Activated CD4-positive, alpha-beta T cell treated with anti-CD3 and anti-CD28 coated beads, Interleukin-2, amount 50 U/mL, for 24 hours (primary cell): ENCODE data around the gene SMC2.

Experiments used
- DNase-seq, 2 donors: peaks; one replicate each; pipeline ENCODE4 v3.0.0-alpha.2; 2020; ENCODE audit warnings: low read depth in 1 of 2, low spot score in 1 of 2

SMC2 gene

DNA sequence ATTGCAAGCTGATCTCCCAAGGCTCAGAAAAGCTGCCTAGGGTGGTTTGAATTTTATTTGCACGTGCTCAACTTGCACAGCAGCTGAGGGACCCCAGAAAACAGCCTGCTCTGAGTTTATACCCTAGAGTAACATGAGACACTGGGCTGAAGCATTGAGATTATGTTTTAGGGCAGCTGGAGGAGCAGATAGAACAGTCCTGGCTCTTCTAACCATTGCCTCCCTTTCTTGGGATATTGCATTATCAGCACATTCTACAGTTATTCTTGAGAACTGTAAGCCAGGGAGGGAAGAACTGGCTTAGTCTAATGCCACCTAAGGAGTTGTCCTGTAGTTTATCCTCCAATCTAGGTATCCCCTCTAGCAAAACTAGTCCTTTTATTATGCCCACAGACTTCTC, 10.3 kb downstream of the SMC2 start:
- DNase-seq: no peak

DNA sequence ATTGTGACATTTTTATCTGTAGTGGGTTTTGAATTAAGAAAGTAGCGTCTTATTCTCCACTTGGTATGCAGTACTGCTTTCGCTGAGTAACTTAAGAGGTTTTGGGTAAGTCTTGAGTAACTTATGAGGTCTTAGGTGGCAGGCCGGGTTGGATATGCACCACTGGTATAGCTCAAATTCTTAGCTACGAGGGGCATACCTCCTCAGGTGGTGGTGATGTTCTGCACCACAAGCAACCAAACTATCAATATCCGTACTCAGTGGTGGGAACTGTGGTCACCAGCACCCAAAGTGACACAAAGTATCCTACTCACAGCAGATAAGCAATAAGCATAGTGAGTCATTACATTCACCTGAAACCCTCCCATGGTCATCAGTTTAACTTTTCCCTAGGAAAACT, 13.7 kb downstream of the SMC2 start:
- no peak for DNase-seq

DNA sequence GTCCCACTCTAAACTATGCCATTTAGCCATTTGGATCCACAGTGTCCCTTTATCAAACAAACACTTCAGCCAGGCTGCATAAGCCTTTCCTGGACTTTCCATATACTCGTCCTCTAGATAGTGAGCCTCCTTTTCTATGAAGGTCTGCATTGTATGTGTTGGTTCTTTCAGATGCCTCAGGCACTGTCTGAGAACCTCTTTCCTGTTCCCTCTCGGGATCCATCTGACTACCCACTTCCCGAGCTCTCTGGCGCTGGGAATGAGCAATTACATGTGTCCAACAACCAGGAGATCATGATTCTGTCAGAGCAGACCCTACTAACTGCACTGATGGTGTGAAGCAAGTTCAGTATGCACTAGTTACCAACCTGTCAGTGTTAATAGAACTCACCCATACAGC, 14.2 kb downstream of the SMC2 start:
- DNase-seq: no peak

DNA sequence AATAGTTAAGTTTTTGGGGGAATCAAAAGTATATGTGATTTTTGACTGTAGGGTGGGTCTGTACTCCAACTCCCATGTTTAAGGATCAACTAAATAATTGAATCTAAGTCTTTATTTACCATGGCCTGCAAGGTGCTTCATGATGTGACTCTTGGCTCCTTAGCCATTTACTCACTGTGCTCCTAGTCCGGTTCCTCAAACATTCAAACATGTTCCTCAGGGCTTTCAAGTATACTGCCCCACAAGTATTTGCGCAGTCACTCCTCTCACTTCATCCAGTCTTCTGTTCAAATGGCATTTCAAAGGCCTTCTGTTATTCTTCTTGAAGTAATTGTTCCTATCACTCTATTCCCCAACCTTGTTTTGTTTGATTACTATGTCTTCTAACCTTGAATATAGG, 16.4 kb downstream of the SMC2 start:
- no peak for DNase-seq

DNA sequence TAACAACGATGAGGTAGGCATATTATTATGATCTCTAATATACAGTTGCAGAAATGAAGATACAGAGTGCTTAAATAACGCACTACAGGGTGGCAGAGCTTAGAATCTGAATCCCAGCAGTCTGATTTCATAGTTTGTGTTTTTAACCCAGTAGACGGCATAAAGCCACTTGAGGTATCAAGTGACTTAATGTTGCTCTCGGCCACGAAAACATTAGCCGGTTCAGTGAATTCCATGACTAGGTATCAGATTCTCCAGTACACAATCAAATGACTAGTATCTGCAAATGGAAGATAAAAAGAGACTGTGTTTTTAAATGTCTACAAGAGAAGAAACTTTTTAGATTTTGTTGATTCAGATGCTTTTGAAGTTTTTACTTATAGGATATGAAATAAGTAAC, 24.8 kb downstream of the SMC2 start:
- no peak for DNase-seq

DNA sequence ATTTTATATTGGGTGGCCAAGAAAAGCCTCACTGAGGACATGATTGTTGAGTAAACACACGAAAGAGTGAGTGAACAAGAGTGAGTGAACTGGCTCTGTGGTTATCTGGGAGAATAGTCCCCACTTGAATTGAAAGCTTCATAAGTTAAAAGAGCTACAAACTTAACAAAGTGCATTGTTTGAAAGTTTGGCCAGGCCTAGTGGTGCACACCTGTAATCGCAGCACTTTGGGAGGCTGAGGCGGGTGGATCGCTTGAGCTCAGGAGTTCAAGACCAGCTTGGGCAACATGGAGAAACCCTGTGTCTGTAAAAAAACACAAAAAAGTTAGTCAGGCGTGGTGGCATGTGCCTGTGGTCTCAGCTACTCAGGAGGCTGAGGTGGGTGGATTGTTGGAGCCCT, 26.9 kb downstream of the SMC2 start:
- no peak for DNase-seq

DNA sequence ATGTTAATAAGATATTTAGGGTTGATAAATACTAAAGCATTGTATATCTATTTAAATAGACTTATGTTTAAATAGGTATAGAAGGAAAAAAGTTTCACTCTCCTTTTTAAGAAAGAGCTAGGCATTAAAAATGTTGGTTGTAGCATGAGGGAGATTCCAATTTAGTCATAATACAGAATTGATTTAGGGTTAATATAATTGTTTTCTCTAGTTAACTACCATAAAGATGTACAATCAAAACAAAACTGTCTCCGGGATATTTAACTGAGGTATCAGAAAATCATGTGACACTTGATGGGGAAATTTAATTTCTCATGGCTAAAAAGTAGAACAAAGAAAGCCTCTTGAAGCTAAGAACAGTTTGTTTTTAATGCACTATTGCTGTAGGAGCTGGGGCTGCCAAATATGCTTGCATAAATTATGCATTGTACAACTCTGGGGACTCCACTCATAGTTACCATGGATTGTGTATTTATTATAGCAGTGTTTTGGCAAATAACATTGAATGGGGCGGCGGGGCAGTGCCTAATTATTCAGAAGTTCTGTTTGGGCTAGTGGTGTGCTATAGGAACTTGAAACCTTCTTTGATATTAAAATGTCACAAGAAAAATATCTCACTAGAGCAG, 44.2 kb downstream of the SMC2 start:
- DNase-seq: no peak

DNA sequence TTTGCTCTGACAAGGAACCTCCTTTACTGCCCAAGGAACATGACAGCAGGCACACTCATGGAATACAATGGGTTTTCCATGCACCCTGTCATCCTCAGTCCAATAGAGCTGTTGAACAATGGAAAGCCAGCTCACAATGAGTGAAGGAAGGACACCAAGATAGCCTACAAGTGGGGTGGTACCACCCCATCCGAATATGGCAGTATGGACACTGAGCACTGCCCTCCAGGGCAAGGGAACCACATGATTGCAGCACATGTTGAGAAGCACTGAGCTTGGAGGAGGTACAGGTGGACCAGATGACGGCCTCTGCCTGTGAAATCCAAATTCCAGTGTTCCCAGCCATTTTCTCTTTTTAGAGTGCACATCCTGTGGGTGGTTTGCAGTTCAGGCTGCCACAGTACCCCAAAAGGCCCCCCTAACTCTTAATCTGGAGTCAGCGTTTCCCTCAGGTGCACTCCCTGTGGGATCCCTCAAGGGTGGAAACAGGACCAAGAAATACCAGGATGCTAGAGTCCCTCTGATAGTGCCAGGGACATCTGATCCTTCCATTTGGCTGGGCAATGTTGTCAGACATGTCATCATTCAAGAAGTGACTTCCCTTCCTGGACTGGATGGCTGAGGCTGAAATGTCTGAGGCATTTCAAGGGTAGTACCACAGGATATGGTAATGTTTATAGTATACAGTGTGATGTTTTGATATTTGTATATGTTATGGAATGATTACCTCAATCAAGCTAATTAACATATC, 48.9 kb downstream of the SMC2 start:
- no peak for DNase-seq

DNA sequence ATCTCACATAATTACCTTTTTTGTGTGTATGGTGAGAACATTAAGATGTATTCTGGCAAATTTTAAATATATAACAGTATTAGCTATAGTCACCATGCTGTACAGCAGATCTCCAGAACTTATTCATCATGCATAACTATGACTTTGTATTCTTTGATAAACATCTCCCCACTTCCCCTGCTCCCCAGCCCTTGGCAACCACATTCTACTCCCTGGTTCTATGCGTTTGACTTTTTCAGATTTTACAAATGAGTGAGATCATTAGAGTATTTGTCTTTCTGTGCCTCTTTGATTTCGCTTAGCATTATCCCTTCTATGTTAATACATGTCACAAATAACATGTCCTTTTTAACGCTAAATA, 49.4 kb downstream of the SMC2 start:
- DNase-seq: no peak

DNA sequence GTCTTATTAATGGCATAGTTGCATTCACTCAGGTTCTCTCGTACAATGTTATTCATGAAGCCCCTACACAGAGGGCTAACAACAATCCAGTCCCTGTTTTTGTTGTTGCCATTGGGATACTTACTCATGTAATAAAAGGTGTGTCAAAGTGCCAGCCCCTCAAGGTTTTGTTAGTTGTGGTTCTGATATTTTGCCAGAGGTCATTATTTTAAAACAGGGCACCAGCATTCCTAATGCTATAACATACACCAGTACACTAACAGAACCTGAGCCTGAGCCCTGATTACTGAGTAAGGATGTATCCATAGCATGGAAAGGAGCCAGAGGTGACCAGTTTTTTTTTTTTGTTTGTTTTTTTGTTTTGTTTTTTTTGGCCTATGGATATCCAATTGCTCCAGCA, 50.2 kb downstream of the SMC2 start:
- DNase-seq: no peak

DNA sequence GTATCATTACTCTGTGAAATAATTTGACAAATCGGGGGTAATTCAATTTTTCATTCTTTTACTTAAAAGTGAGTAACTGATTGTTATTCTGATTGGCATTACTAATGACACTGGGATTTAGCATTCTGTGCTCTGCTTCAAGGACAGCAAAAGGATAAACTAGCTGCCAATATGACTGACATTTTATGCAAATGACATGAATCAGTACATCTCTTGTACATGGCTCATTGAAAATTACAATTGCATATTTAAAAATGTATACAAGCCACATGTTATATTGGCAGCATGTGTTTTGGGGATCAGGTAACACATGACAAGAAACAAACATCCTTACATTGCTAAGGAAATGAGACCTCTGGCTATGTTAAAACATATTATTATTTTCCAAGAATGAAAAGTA, 79.0 kb downstream of the SMC2 start:
- DNase-seq: no peak

DNA sequence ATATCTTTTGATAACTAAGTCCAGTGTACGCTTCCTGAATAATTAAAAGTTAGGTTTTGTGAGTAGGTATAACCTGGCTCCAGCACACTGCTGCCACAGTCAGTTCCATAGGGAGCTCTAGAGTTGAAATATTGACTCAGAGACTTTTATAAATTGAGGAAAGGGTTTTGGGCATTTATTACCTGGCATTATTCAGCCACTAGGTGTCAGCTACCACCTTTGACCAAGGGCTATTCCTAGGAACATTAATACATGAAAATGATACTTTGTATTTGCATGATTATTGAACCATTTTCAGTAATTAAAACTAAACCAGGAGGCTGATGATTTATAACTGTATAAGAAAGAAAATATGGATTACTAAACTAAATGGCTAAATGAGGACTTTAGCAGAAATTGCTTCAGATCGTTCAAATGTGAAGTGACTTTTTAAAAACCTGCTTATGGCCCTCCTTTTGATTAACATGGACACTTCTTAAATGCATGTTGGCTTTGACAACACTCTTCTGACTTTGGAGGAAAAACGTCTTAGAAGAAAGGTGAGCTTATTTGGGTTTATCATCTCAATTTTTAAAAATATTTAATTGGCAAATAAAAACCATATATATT, 83.0 kb downstream of the SMC2 start:
- no peak for DNase-seq

DNA sequence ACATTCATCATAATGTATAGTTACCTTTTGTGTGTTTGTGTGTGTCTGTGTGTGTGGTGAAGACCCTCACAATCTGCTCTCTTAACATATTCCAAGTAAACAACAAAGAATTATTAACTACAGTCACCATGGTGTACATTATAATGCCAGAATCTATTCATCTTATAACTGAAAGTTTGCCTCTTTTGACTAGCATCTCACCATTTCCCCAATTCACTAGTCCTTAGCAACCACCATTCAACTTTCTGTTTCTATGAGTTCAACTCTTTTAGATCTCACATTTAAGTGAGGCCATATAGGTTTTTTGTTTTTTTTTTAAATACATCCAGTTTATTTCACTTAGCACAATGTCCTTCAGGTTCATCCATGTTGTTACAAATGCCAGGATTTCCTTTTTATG, 83.6 kb downstream of the SMC2 start:
- DNase-seq: no peak
